Stimulated activated CD4-positive, alpha-beta T cell treated with anti-CD3 and anti-CD28 coated beads, Interleukin-12 subunit alpha, Interleukin-12 subunit beta, amount 100 ng/mL, for 24 hours (primary cell): Measurements from ENCODE around the gene PKNOX2.
A peak's percentile ranks its signal among the peaks of the same experiment; 100 is the strongest.

Experiments used
- DNase-seq, 2 experiments: peaks; one replicate each; pipeline ENCODE4 v3.0.0-alpha.2; 2020; ENCODE audit warnings: low read depth in 2 of 2

Gene PKNOX2

DNA sequence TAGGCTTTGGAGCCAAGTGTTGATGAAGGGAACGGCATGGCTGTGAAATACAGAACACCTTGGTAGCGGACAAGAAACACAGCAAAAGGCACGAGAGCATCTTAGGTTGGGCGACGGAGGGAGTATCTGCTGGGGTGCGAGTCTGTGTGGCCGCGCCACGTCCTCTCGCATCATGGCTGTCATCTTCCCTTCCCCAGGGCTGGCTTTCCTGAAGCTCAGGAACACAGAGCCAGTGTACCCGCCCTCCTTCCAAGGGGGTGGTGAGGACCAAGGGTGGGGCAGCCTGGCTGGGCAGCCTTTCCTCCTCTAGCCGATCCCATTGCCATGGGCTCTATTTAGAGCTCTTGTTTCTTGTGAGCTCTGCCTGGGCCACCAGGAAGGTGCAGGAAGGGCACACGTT is 177.1 kb downstream of the PKNOX2 start:
- DNase-seq, result no peak

DNA sequence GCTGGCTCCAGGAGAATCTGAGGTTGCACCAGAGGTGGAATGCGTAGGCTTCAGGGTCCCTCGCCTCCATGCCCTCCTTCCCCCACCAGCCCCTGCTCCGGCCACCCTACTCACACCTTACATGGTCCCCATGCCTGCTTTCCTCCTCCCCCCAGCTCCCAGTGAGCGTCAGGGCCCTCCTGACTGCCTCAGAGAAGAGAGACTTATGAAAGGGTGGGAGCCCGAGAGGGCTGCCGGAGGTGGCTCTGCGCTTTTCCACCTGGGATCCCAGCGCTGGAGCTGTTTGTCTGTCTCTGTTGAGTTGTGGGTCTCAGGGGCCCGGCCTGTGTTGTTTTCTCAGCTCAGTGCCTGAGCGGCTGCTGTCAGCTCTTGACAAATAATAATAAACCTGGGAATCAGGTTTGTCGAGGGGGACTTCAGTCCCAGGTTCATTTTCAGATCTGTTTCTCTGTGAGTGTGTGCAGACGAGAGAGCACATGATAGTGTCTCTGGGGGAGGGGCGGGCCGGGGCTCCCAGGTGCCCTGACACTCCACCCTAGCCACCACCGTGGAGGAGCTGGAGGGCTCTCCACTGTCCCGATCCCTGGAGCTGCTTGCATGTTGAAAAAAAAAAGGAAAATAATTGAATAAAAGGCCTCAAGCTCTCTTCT is 177.9 kb downstream of the PKNOX2 start:
- DNase-seq, result no peak

DNA sequence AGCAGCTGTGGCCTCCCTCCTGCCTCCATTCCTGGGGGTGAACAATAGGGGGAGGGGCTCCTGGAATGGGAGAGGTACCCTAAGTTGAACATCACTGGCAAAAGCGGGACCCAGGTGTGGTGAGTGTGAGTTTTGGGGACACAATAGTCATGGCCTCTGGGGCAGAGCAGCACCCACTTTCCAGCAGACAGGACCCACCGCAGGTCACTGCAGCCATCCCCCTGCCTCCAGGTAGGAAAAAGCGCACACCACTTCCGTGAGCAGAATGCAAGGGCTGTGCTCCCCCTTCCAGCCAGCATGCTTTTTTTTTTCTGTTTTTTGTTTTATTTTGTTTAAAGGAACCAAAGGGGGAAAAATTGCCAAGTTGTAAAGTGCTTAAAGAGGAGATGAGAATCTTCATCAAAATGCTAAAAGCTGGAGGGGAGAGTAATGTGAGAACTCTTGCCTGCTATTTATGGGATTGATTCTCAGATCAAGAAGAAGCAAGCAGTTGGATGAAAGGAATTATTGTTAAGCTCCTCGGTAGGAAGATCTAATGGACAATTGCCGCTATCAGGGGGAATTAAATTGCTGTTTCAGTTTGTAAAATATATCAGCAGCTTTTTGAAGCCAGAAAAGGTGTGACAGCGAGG is 178.7 kb downstream of the PKNOX2 start:
- no peak for DNase-seq

DNA sequence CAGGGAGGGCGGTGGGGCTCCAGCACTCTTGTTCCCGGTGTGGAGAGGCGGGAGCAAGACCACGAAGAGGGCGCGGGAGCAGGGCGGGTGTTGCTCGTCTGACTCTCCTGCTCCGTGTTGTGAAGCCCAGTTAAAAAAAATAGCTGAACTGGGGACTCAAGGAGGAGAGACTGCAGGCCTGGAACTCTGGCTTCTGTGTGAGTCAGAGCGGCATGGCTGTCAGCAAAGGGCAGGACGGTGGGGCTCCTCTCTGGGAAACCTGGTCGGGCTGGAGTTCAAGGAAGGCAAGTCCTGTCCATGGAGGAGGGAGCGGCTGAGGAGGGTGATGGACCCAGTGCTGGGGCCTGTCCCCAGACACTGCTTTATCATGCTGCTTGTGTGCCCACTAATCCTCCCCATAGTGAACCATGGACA is 179.2 kb downstream of the PKNOX2 start:
- no peak for DNase-seq

DNA sequence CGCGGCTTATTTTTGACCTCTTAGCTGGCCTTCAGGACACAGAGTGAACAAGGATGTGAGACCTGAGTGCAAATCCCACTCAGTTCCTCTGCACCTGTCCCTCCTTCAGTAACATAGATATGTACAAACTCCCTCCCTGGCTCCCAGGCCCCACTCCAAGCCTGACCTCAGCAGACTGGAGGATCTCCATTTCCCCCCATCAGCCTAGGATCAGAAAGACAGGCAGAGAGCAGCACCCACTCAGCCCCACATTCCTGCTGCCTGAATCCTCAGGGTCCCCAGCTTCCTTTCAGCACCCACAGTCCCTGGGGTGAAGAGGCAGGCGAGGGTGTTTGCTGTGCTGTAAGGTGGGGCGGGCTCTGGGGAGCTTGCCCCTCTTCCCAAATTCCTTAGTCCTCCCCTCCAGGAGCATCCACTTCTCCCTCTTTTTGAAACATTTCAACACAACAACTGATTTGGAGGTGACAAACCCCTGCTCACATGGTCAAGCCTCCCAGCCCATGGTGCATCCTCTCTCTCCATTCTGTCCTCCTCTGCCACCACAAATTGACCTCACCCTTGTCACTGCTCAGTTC is 180.4 kb downstream of the PKNOX2 start:
- no peak for DNase-seq

DNA sequence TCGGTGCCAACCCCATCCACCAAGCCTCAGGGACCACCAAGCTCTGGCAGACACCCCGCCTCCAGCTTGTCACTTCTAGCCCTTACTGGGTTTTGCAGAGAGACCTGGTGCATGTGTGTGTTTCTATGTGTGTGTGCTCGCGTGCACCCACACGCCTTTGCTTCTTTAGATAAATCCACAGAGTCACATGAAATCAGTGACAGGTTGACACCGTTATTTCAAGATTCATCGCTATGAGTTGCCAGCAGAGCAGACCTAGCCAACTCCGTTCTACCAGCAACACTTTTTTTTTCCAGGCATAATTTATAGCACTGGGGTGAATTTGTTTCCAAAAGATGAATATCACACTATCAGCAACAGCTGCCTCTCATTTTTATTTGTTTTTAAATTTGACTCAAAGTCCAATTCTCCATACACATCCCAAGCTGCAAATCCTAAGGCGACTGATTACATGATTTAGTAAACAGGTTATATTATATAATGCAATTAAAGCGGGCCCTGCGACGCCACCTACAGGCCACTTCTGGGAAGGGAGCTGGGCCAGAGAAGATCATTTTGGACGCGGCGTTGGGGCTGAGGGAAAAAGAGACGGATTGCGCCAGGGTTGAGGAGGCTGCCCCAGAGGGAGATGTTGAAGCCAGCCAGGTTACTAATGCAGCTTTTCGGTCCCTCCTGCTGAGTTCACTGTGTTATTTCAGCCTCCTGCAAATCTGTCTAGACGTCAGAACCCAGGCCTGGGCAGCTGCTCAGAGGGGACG is 181.0 kb downstream of the PKNOX2 start:
- DNase-seq, result peak in 1 of 2 experiments; percentile 31

DNA sequence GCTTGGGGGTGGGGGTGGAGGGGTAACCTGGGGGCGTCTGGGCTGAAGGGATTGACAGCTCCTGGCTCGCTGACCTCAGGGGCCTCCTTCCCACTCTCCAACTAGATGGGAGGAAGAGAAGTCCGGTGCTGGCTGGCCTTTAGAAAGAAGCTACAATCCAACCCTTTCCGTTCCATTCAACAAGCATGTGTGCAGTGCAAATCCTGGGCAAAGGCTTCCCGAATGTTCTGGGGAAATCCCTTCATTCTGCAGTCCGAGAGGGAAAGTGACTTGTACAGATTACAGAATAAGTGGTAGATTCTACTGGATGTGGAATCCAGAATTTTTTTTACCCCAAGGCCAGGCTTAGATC is 181.6 kb downstream of the PKNOX2 start:
- DNase-seq, result no peak

DNA sequence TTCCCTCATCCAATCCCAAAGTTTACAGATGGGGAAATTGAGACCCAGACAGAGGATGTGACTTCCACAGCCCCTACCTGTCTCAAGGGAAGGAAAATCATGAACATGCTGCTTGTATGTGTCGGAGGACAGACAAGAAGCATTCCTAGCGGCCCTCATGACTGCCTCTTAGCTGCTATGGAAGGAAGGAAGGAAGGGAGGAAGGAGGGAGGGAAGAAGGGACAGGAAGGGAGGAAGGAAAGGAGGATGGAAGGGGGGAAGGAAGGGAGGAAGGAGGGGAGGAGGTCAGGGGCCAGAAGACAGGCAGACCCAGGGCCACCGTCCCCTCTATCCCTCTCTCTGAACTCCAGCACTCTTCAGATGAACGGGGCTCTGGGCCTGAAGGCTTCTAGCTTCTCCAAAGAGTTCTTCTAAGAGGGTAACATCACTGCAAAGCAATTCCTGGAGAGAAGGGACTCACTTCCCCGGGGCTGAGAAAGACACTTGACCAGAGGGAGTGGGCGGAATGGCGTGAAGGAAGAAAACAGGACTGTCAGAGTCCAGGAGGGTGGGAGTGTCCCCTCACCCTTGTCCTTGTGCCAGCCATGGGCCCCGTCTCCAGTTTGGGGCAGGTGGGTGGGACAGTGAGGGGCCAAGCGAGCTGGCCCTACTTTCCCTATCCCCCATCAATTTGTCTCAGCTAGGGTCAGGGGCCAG is 182.2 kb downstream of the PKNOX2 start:
- DNase-seq, result no peak

DNA sequence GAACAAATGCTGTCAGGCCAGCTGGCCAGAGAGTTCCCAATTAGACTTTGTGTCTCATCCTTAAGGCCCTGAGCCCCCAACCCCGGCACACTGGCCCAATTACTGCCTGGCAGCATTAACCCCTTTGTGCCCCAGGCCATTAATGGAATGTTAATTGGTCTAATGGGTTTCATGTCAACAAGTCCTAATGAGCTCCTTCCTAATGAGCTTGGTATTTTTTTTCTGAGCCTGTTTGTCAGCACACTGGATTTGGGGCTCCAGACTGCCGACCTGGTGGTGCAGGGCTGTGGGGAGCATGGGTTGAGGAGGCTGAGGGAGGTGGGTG is 182.7 kb downstream of the PKNOX2 start:
- no peak for DNase-seq

DNA sequence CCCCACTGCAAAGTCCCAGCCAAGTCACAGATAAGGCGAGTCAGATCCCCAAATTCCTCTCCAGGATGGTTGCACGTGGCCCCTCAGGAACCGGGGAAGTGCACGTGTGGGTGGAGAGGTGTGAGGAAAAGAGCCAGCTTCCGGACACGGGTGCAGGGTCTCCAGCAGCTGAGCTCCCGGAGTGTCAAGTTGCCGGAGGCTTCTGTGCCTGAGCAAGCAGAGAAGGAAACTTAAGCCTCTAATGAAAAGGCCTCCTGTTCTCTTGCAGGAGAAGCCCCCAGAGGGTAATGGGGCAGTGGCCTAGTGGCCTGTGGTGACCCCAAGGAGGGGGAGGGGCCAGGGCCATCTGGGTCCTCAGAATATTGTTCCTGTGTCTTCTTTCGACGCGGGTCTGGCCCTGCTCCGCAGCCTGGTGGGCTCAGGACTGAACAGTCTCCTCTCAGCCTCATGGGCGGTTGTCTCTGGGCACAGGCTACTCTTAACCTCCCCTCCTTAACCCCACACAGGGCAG is 183.6 kb downstream of the PKNOX2 start:
- no peak for DNase-seq

DNA sequence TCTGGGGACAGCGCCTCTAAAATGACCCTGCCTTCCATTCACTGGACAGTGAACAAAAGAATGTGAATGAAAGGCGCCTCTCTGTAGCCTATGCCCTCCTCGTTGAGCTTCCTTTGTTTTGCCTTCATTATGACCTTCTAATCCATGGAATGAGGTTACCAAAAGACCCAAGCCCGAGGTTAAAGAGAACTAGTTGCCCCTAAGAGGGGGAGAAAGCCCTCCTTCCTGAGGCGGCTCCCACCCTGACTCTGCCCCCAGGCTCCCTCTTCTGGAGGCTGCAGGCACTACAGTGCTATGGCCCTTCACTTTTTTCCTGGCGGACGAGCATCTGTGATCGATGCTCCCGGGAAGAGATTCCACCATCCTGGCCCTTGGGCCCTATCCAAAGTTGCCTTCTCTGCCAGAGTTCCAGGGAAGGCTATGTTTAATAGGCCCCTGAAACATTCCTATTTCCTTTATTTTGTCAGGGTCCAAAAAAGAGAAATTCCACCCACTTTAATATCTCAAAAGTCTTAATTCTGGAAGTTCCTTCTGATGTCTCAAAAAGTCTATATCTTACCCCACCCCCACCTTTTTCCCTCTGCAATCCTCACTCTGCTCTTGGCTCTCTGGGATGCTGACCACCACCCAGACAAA is 184.2 kb downstream of the PKNOX2 start:
- DNase-seq, result peak in 1 of 2 experiments; percentile 38

DNA sequence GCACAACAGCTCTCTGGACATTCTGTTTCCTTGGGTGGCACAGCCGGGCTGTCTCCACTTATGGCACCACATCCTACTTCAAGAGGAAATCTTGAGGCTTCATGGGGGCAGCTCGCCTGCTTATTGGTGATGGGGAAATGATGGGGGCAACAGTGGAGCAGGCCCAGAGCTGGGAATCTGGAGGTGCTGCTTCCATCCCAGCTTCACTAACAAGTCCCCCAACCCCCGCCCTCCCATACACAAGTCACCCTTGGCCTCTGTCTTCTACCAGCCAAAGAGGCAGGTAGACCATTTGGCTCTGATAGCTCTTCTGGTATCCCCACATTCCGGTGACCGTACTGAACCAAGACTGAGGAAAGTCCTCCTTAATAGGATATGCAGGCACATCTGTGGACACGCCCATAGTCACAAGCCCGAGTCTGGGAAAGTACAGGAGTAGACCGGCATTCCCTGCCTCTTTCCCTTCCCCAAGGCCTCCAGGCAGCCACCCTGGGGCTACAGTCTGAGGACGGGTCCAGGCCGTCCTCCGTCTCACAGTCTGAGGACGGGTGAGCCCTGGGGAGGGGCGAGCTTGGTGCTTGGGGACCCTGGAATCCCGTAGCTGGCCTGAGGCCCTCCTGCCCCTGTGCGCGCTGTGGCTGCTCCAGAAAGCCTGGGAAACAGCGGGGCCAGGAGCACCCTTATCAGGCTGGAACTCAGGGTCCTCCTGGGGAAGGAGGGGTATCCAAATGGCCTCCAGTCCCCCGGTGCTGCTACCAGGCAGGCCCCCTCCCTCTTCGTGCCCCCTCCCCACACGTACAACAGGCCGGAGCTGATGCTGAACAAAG is 185.9 kb downstream of the PKNOX2 start:
- DNase-seq, result no peak

DNA sequence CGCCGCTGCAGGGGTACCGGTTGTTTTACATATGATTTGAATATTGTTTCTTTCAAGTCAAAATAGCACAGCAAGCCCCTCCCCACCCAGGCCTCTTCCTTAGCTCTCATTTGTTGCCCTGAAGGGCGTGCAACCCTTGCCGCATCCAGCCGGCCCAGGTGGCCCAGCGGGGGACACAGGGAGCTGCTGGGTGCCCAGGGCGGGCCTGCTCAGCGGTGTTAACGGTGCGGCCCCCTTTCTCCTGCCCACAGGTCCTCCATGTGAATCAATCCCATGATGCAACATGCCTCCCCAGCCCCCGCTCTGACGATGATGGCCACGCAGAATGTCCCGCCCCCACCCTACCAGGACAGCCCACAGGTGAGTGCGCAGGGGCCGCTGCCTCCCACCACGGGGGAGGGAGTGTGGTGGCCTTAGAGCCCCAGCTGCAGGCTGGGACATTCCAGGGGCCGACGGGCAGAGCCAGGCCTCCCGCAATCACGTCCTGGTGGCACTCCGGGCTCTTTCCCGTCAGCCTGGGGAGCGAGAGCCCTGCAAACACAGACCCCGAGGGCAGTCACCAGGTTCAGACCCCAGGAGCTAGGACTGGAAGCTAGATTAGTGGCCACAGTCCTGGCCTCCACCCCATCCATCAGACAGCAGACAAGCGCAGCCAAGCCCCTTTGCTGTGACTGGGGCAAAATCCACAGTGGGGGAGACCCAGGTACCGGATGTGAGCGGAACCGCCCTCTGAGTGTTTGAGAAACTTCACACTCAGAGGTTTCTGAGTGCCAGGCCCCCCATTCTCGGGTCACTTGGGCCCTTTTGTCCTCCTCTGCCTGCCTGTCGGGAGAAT is 186.7 kb downstream of the PKNOX2 start:
- DNase-seq, result no peak

DNA sequence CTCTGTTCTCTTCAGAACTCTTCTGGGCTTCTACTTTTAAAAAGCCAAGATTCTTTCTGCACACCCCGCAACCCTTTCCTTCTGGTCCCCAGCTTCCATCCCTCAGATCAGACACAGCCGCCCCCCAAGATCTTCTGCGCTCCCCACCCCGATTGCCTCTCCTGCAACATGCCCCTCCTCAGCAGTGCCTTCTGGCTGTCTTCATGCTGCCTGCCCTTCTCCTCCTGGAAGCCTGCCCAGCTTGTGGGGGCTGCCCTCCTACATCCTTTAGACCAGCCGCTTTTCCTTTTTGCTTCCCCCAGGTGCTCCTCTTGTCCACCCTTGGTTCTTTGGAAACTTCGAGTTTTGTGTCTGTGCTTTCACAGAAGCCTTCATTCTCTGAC is 187.3 kb downstream of the PKNOX2 start:
- no peak for DNase-seq

DNA sequence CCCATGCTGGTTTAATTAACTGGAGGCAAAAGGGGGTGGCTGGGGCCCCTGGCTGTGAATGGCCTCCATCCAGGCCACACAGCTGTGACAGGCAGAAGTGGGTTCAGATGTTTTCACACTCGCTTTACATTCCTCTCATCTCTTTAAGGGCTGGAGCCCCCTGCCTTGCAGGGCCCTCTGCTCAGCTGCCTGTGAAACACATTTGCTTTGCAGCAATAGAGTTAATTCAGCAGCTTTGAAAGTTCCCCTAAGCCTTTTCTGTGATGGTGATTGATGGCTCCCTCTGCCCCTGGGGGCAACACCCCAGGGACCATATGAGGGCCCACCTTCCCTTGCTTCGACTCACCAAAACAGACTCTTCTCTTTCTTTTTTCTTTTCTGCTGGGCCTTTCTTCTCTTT is 192.2 kb downstream of the PKNOX2 start:
- no peak for DNase-seq

DNA sequence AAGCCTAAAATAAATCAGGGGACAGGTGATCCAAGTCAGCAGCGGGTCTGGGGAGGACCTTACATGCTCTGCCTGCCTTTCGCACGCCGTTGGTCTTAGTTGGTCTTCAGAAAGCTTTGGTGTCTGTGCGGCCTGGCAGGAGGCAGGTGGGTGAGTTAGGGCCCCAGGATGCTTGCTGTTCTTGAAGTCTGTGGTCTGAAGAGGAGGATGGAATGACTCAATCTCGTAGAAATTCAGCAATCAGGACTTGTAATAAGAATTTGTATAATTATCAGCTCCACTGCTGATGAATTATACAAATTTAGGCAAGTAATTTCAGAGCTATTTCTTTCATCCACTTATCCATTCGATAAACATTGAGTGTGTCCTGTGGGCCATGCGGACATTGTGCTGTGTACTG is 193.0 kb downstream of the PKNOX2 start:
- no peak for DNase-seq

DNA sequence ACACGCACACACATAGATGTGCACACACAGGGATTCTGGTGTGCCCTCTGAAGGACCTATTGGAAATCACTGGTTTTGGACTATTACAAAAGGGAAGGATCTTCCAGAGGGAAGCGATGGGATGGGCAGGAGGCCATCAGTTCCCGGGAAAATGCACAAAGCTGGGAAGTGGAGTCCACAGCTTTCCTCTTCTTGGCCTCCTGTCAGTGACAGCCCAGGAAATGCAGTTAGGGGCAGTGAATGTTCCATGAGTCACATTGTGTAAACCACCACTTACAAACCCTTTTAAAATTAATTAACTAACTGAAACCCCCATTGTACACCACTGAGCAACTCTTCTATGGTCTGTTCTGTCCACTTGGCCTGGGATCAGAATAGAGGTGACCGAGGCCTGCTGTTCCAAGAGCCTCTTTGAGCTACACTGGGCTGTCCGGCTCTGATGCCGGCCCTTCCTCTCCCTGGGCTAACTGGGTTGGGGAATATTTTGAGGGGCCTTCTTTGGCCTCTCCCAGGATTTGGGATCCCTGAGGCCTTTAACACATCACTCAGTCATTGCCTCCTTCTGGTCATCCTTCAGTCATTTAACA is 193.8 kb downstream of the PKNOX2 start:
- no peak for DNase-seq

DNA sequence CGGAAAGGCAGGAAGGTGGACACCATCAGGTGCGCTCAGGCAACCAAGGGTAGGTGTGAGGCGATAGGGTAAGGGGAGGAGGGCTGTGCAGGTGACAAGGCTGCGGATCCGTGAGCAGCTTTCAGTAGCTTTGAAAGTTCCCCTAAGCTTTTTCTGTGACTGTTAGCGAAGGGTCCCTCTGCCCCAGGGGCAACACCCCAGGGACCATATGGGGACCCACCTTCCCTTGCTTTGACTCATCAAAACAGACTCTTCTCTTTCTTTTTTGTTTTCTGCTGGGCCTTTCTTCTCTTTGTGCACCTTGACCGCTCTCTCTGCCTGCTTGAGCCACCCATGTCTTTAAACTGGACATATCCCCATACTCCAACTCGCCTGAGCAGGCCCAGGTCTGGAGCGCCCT is 194.6 kb downstream of the PKNOX2 start:
- DNase-seq, result no peak

DNA sequence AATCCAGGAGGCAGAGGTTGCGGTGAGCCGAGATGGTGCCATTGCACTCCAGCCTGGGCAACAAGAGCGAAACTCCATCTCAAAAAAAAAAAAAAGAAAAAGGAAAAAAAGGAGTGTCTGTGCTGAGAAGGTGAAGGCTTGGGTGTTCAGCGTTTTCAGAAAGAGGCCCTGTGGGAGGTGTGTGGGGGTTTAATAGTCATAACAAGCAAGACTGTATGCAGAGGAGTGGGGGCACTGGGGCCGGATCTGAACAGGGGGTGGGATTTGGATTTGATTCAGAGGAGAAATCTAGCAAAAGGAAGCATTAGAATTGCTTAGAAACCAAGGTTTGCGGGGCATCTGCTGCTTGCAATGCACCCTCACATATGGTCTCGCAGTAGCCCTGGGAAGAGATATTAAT is 195.5 kb downstream of the PKNOX2 start:
- no peak for DNase-seq
